ENCODE data around the gene ESRRG.

Gene ESRRG

GRCh38 chr1:216555653-216556052 is 167.6 kb downstream of the ESRRG start:
- TF ChIP-seq CTCF (IDR thresholded peaks at IDR 0.05): no peak
- DNase-seq (ENCODE audit: low spot score): no peak
- Histone ChIP-seq H3K27ac (no peak overlapping the region), H3K4me3 (no peak overlapping the region)

- DNase-seq (ENCODE audit: low spot score): no peak
- TF ChIP-seq CTCF (IDR thresholded peaks at IDR 0.05): no peak
- Histone ChIP-seq H3K27ac (no peak overlapping the region), H3K4me3 (no peak overlapping the region)
Measured at GRCh38 chr1:216554934-216555333, 168.3 kb downstream of the ESRRG start.

- no peak for DNase-seq (ENCODE audit: low spot score)
- H3K4me3 ChIP-seq: no peak overlapping the region
- H3K27ac ChIP-seq: no peak overlapping the region
- no peak for TF ChIP-seq CTCF (IDR thresholded peaks at IDR 0.05)
Measured at GRCh38 chr1:216553766-216554165, 169.5 kb downstream of the ESRRG start.

GRCh38 chr1:216553040-216553439 is 170.2 kb downstream of the ESRRG start:
- TF ChIP-seq CTCF (IDR thresholded peaks at IDR 0.05): no peak

GRCh38 chr1:216549796-216550195 is 173.4 kb downstream of the ESRRG start:
- no peak for TF ChIP-seq CTCF (IDR thresholded peaks at IDR 0.05)
- Histone ChIP-seq H3K27ac (no peak overlapping the region), H3K4me3 (no peak overlapping the region)
- no peak for DNase-seq (ENCODE audit: low spot score)

More at GRCh38 chr1:216553040-216553439, 170.2 kb downstream of the ESRRG start:
- DNase-seq (ENCODE audit: low spot score): no peak
- H3K4me3 ChIP-seq: no peak overlapping the region
- no peak overlapping the region for H3K27ac ChIP-seq

- DNase-seq (ENCODE audit: low spot score): no peak
- no peak for TF ChIP-seq CTCF (IDR thresholded peaks at IDR 0.05)
- Histone ChIP-seq H3K27ac (no peak overlapping the region), H3K4me3 (no peak overlapping the region)
Measured at GRCh38 chr1:216542741-216543140, 180.5 kb downstream of the ESRRG start.

- Histone ChIP-seq H3K4me3 (no peak overlapping the region), H3K27ac (no peak overlapping the region)
- TF ChIP-seq CTCF (IDR thresholded peaks at IDR 0.05): no peak
- DNase-seq (ENCODE audit: low spot score): no peak
Measured at GRCh38 chr1:216542263-216542662, 181.0 kb downstream of the ESRRG start.
